Liver (tissue), 9 donors: Measurements from ENCODE around the gene PCNT. TPM values are rescaled to one million over a fixed set of nuclear protein-coding genes. Genes with fewer than 3 reads are reported as not detected.

Source experiments
- DNase-seq: peaks from one replicate; pipeline ENCODE4 v3.0.0-alpha.2; 2017; ENCODE audit warnings: low spot score
- H3K27ac ChIP-seq, 2 donors: one replicate each; pipeline ENCODE4 v1.7.0; 2013; ENCODE audit warnings: inconsistent platforms in 2 of 2, low read length in 2 of 2, control low read depth in 1 of 2, low read depth in 1 of 2, mild to moderate bottlenecking in 1 of 2
- H3K27me3 ChIP-seq, 4 donors: one replicate each; pipeline versions ENCODE4 v1.6.1 to v1.7.0; 2013; ENCODE audit warnings: low read length in 3 of 4, inconsistent platforms in 1 of 4, mild to moderate bottlenecking in 1 of 4, moderate library complexity in 1 of 4; ENCODE audit not compliant: control insufficient read depth in 4 of 4, insufficient read depth in 4 of 4
- H3K36me3 ChIP-seq, 4 donors: one replicate each; pipeline versions ENCODE4 v1.6.1 to v1.7.0; 2013; ENCODE audit warnings: low read length in 3 of 4, mild to moderate bottlenecking in 3 of 4, low read depth in 1 of 4, moderate library complexity in 1 of 4; ENCODE audit not compliant: control insufficient read depth in 4 of 4, insufficient read depth in 3 of 4
- H3K4me1 ChIP-seq, 4 donors: one replicate each; pipeline versions ENCODE4 v1.6.1 to v1.7.0; 2013; ENCODE audit warnings: low read length in 3 of 4, mild to moderate bottlenecking in 3 of 4, moderate library complexity in 1 of 4; ENCODE audit not compliant: control insufficient read depth in 4 of 4, insufficient read depth in 4 of 4
- H3K4me3 ChIP-seq, 3 donors: one replicate each; pipeline versions ENCODE4 v1.6.1 to v1.7.0; 2013; ENCODE audit warnings: low read length in 3 of 3, control low read depth in 1 of 3, low read depth in 1 of 3, mild to moderate bottlenecking in 1 of 3
- H3K9ac ChIP-seq, 2 donors: one replicate each; pipeline ENCODE4 v1.7.0; 2013; ENCODE audit warnings: low read length in 2 of 2, mild to moderate bottlenecking in 2 of 2, moderate library complexity in 2 of 2, control low read depth in 1 of 2, low read depth in 1 of 2
- H3K9me3 ChIP-seq, 4 donors: one replicate each; pipeline versions ENCODE4 v1.6.1 to v1.7.0; 2013; ENCODE audit warnings: low read length in 3 of 4; ENCODE audit not compliant: control insufficient read depth in 4 of 4
- ATF3 ChIP-seq: IDR thresholded peaks from 2 replicates; pipeline ENCODE4 v1.6.1; 2016; ENCODE audit warnings: antibody characterized with exemption
- EGR1 ChIP-seq, 2 donors: IDR thresholded peaks; 2 replicates each; pipeline ENCODE4 v1.6.1; 2016 to 2018; ENCODE audit warnings: antibody characterized with exemption in 2 of 2, low read depth in 2 of 2
- FOXA1 ChIP-seq: IDR thresholded peaks from 2 replicates; pipeline ENCODE4 v1.6.1; 2016; ENCODE audit warnings: antibody characterized with exemption
- FOXA2 ChIP-seq: IDR thresholded peaks from 2 replicates; pipeline ENCODE4 v1.6.1; 2016; ENCODE audit warnings: antibody characterized with exemption
- GABPA ChIP-seq, 2 donors: IDR thresholded peaks in 1 of 2; conservative IDR thresholded peaks in 1 of 2; 2 replicates each; pipeline ENCODE4 v1.6.1; 2016; ENCODE audit warnings: antibody characterized with exemption in 2 of 2, mild to moderate bottlenecking in 1 of 2, moderate library complexity in 1 of 2
- HNF4A ChIP-seq, 2 donors: conservative IDR thresholded peaks; 2 replicates each; pipeline ENCODE4 v1.6.1; 2016; ENCODE audit warnings: antibody characterized with exemption in 2 of 2, mild to moderate bottlenecking in 2 of 2
- JUND ChIP-seq, 2 donors: IDR thresholded peaks; 2 replicates each; pipeline ENCODE4 v1.6.1; 2016; ENCODE audit warnings: antibody characterized with exemption in 2 of 2
- MAX ChIP-seq: IDR thresholded peaks from 2 replicates; pipeline ENCODE4 v1.6.1; 2016; ENCODE audit warnings: antibody characterized with exemption
- NR2F2 ChIP-seq: IDR thresholded peaks from 2 replicates; pipeline ENCODE4 v1.6.1; 2016; ENCODE audit warnings: antibody characterized with exemption
- RAD21 ChIP-seq, 2 donors: IDR thresholded peaks; 2 replicates each; pipeline ENCODE4 v1.6.1; 2016; ENCODE audit warnings: antibody characterized with exemption in 2 of 2, mild to moderate bottlenecking in 2 of 2
- RXRA ChIP-seq, 2 donors: IDR thresholded peaks; 2 replicates each; pipeline ENCODE4 v1.6.1; 2017 to 2018; ENCODE audit warnings: antibody characterized with exemption in 2 of 2, mild to moderate bottlenecking in 1 of 2
- SP1 ChIP-seq: IDR thresholded peaks from 2 replicates; pipeline ENCODE4 v1.6.1; 2018; ENCODE audit warnings: antibody characterized with exemption, mild to moderate bottlenecking
- TAF1 ChIP-seq: conservative IDR thresholded peaks from 2 replicates; pipeline ENCODE4 v1.6.1; 2016; ENCODE audit warnings: antibody characterized with exemption, mild to moderate bottlenecking
- YY1 ChIP-seq: IDR thresholded peaks from 2 replicates; pipeline ENCODE4 v1.6.1; 2016; ENCODE audit warnings: antibody characterized with exemption, mild to moderate bottlenecking
- ZBTB33 ChIP-seq: IDR thresholded peaks from 2 replicates; pipeline ENCODE4 v1.6.1; 2016; ENCODE audit warnings: antibody characterized with exemption
- WGBS: extraction: QIAGEN DNeasy Blood & Tissue Kit; methylation state at CpG from one replicate; pipeline ENCODE4 v1.1.7; 2013; 5-methylcytosine and 5-hydroxymethylcytosine counted together
- polyA plus RNA-seq, 2 donors: library from polyadenylated mRNA; stranded (reverse) in 1 of 2; unstranded in 1 of 2; fragments of 200-250 nt in 1 of 2; fragments of >200 nt in 1 of 2; fragmentation: Nextera tagmentation in 1 of 2; extraction: Ambion mirVana in 1 of 2; gene quantifications; one replicate each; pipeline versions ENCODE4 v1.2.1 to v1.2.3, GENCODE V29; 2013 to 2015
- total RNA-seq, 2 donors: library from RNA; depleted of rRNA; stranded (reverse); fragments of >200 nt; gene quantifications; one replicate each; pipeline ENCODE4 v1.2.3, GENCODE V29; 2014
- TF ChIP-seq, protein P1 (sequence below): fragments of 150-350 bp; IDR thresholded peaks from 2 replicates; pipeline ENCODE4 v1.5.1; 2017; ENCODE audit warnings: improper control_type of control experiment, low read depth, low read length; ENCODE audit not compliant: missing input control
- TF ChIP-seq, protein P2 (sequence below): IDR thresholded peaks from 2 replicates; pipeline ENCODE4 v1.6.1; 2016; ENCODE audit warnings: antibody characterized with exemption, mild to moderate bottlenecking
- donor health status: healthy.
- donor health status: healthy.
- donor health status: healthy.
- donor health status: healthy.
- donor health status: healthy.

PCNT gene
- total and polyA plus RNA-seq, 4 donors = 6.7 to 36.8 (median 15.2) TPM

- H3K36me3 ChIP-seq = peaks cover 0 to 6% (median 2%) of the 10 kb centered on the region in 4 donors
- 98% methylated on average over 14 of the region's 14 CpGs for WGBS
These were observed 22.2 kb upstream of the PCNT start for GRCh38 chr21:46301759-46302158.

More at GRCh38 chr21:46301759-46302158, 22.2 kb upstream of the PCNT start:
- Histone ChIP-seq H3K4me1 (peaks cover 0 to 10% (median 5%) of the 10 kb centered on the region in 4 donors), H3K9me3 (no peaks in the 10 kb centered on the region), H3K27ac (no peak overlapping the region), H3K4me3 (no peak overlapping the region), H3K9ac (no peak overlapping the region), H3K27me3 (no peaks in the 10 kb centered on the region)
- TF ChIP-seq EGR1 (IDR thresholded peaks at IDR 0.05; ENCODE audit: low read depth in 2 of 2) = no peak
- TF ChIP-seq ZBTB33 = no peak
- TF ChIP-seq TAF1 = no peak
- no peak for TF ChIP-seq FOXA2
- TF ChIP-seq ATF3 = no peak
- TF ChIP-seq, protein P1, sequence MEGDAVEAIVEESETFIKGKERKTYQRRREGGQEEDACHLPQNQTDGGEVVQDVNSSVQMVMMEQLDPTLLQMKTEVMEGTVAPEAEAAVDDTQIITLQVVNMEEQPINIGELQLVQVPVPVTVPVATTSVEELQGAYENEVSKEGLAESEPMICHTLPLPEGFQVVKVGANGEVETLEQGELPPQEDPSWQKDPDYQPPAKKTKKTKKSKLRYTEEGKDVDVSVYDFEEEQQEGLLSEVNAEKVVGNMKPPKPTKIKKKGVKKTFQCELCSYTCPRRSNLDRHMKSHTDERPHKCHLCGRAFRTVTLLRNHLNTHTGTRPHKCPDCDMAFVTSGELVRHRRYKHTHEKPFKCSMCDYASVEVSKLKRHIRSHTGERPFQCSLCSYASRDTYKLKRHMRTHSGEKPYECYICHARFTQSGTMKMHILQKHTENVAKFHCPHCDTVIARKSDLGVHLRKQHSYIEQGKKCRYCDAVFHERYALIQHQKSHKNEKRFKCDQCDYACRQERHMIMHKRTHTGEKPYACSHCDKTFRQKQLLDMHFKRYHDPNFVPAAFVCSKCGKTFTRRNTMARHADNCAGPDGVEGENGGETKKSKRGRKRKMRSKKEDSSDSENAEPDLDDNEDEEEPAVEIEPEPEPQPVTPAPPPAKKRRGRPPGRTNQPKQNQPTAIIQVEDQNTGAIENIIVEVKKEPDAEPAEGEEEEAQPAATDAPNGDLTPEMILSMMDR = no peak
- TF ChIP-seq RAD21 (IDR thresholded peaks at IDR 0.05) = no peak
- TF ChIP-seq YY1 = no peak
- TF ChIP-seq RXRA (IDR thresholded peaks at IDR 0.05) = no peak
- TF ChIP-seq HNF4A (conservative IDR thresholded peaks at IDR 0.05) = no peak
- no peak for TF ChIP-seq FOXA1
- no peak for TF ChIP-seq NR2F2
- no peak for TF ChIP-seq JUND (IDR thresholded peaks at IDR 0.05)
- no peak for TF ChIP-seq SP1
- no peak for TF ChIP-seq GABPA (IDR thresholded peaks at IDR 0.05 in 1 of 2, conservative IDR thresholded peaks at IDR 0.05 in 1 of 2)
- TF ChIP-seq, protein P2, sequence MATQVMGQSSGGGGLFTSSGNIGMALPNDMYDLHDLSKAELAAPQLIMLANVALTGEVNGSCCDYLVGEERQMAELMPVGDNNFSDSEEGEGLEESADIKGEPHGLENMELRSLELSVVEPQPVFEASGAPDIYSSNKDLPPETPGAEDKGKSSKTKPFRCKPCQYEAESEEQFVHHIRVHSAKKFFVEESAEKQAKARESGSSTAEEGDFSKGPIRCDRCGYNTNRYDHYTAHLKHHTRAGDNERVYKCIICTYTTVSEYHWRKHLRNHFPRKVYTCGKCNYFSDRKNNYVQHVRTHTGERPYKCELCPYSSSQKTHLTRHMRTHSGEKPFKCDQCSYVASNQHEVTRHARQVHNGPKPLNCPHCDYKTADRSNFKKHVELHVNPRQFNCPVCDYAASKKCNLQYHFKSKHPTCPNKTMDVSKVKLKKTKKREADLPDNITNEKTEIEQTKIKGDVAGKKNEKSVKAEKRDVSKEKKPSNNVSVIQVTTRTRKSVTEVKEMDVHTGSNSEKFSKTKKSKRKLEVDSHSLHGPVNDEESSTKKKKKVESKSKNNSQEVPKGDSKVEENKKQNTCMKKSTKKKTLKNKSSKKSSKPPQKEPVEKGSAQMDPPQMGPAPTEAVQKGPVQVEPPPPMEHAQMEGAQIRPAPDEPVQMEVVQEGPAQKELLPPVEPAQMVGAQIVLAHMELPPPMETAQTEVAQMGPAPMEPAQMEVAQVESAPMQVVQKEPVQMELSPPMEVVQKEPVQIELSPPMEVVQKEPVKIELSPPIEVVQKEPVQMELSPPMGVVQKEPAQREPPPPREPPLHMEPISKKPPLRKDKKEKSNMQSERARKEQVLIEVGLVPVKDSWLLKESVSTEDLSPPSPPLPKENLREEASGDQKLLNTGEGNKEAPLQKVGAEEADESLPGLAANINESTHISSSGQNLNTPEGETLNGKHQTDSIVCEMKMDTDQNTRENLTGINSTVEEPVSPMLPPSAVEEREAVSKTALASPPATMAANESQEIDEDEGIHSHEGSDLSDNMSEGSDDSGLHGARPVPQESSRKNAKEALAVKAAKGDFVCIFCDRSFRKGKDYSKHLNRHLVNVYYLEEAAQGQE = no peak
- no peak for TF ChIP-seq MAX
- DNase-seq = no peak
